ENCODE results near the gene GAL. TPM values are rescaled to one million over a fixed set of nuclear protein-coding genes. Genes with fewer than 3 reads are reported as not detected.

GAL gene
- not detected for polyA plus RNA-seq (2012; ENCODE audit: insufficient read length, low read depth)

GRCh38 chr11:68684385-68685356 is at the start of gene GAL:
Gene GAL (plus strand): TSS chr11:68684544. CDS start chr11:68684924, 380 bp downstream.
- TF ChIP-seq REST (IDR thresholded peaks at IDR 0.05; ENCODE audit: insufficient read depth in 1 of 2, low read depth in 2 of 2, low read length in 2 of 2) (no peak), POLR2AphosphoS5 (IDR thresholded peaks at IDR 0.05; ENCODE audit: low read depth, low read length) (no peak), TAF1 (IDR thresholded peaks at IDR 0.05; ENCODE audit: borderline replicate concordance, insufficient read depth, low read length) (no peak), FOXP2 (optimal IDR thresholded peaks at IDR 0.05; ENCODE audit: borderline replicate concordance, extremely low read depth, extremely low read length, insufficient read depth) (no peak), SIN3A (IDR thresholded peaks at IDR 0.05; ENCODE audit: borderline replicate concordance, insufficient read depth, low read length) (no peak)

GRCh38 chr11:68641880-68642279 is 42.5 kb upstream of the GAL start:
- no peak for TF ChIP-seq FOXP2 (optimal IDR thresholded peaks at IDR 0.05; ENCODE audit: borderline replicate concordance, extremely low read depth, extremely low read length, insufficient read depth)
- TF ChIP-seq POLR2AphosphoS5 (IDR thresholded peaks at IDR 0.05; ENCODE audit: low read depth, low read length), result no peak
- no peak for TF ChIP-seq SIN3A (IDR thresholded peaks at IDR 0.05; ENCODE audit: borderline replicate concordance, insufficient read depth, low read length)
- TF ChIP-seq TAF1 (IDR thresholded peaks at IDR 0.05; ENCODE audit: borderline replicate concordance, insufficient read depth, low read length), result no peak
- TF ChIP-seq REST (IDR thresholded peaks at IDR 0.05; ENCODE audit: insufficient read depth in 1 of 2, low read depth in 2 of 2, low read length in 2 of 2), result no peak

GRCh38 chr11:68643585-68643984 is 40.8 kb upstream of the GAL start:
- no peak for TF ChIP-seq TAF1 (IDR thresholded peaks at IDR 0.05; ENCODE audit: borderline replicate concordance, insufficient read depth, low read length)
- no peak for TF ChIP-seq REST (IDR thresholded peaks at IDR 0.05; ENCODE audit: insufficient read depth in 1 of 2, low read depth in 2 of 2, low read length in 2 of 2)
- TF ChIP-seq SIN3A (IDR thresholded peaks at IDR 0.05; ENCODE audit: borderline replicate concordance, insufficient read depth, low read length), result no peak
- TF ChIP-seq POLR2AphosphoS5 (IDR thresholded peaks at IDR 0.05; ENCODE audit: low read depth, low read length), result no peak
- TF ChIP-seq FOXP2 (optimal IDR thresholded peaks at IDR 0.05; ENCODE audit: borderline replicate concordance, extremely low read depth, extremely low read length, insufficient read depth), result no peak

GRCh38 chr11:68646832-68647231 is 37.5 kb upstream of the GAL start:
- TF ChIP-seq POLR2AphosphoS5 (IDR thresholded peaks at IDR 0.05; ENCODE audit: low read depth, low read length) (no peak), FOXP2 (optimal IDR thresholded peaks at IDR 0.05; ENCODE audit: borderline replicate concordance, extremely low read depth, extremely low read length, insufficient read depth) (no peak), REST (IDR thresholded peaks at IDR 0.05; ENCODE audit: insufficient read depth in 1 of 2, low read depth in 2 of 2, low read length in 2 of 2) (no peak), SIN3A (IDR thresholded peaks at IDR 0.05; ENCODE audit: borderline replicate concordance, insufficient read depth, low read length) (no peak), TAF1 (IDR thresholded peaks at IDR 0.05; ENCODE audit: borderline replicate concordance, insufficient read depth, low read length) (no peak)
